Stimulated activated CD8-positive, alpha-beta memory T cell treated with anti-CD3 and anti-CD28 coated beads, Interleukin-15, amount 100 ng/mL, for 1 hour (primary cell): ENCODE measurements around the gene IRF9.
"Not testable (repeated sequence)": the region's sequence is repeated elsewhere in the genome, so short reads cannot be mapped to it uniquely, and the experiment has no call there.

Source experiments
- DNase-seq: peaks from one replicate; pipeline ENCODE4 v3.0.0-alpha.2; 2020; ENCODE audit warnings: low read depth

IRF9 gene

DNA sequence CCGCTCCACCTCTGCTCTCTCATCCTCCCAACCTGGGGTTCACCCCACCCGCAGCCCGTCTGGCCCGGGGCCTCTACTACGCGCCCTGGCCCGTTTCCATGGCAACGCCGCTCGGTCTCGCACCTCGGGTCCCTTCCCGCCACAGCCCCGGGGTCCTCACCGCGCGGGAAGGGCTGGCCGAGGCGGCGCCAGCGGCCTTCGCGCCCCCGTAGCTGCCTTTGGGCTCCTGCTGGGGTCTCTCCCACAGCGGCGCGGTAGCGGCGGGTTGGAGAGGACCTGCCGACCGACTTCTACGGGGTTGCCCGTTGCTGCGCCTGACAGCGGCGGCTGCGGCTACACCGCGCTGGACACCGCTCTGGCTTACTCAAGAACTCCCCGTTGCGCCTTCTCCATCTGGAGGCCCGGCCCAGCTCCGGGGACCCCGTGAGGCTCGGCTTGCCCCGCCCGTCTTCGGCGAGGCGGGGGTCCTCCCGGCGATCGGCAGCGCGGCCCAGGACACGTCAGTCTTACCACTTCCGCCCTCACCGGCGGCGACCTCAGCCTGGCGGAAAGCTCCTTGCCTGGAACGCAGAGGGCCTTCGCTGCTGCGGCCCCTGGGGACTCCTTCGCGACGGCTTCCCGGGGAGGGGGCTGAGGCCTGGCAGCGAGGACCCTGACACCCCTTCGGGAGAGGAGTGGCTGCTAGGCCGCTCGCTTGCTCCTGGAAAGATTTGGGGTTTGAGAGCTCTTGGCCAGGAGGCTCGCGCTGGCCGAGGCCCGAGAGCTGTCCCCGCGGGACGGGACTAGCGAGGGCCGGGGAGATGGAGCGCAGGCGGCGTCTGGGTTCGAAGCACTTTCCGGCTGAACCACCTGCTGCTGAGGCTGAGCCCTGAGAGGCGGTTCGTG lies 34.4 kb downstream of the IRF9 start, which contains the start of gene TM9SF1:
TM9SF1 (minus strand) TSS at position 256 of the 885 bp plus-strand sequence. CDS start 422 bp downstream, outside the sequence.
- peak; percentile 71 for DNase-seq

DNA sequence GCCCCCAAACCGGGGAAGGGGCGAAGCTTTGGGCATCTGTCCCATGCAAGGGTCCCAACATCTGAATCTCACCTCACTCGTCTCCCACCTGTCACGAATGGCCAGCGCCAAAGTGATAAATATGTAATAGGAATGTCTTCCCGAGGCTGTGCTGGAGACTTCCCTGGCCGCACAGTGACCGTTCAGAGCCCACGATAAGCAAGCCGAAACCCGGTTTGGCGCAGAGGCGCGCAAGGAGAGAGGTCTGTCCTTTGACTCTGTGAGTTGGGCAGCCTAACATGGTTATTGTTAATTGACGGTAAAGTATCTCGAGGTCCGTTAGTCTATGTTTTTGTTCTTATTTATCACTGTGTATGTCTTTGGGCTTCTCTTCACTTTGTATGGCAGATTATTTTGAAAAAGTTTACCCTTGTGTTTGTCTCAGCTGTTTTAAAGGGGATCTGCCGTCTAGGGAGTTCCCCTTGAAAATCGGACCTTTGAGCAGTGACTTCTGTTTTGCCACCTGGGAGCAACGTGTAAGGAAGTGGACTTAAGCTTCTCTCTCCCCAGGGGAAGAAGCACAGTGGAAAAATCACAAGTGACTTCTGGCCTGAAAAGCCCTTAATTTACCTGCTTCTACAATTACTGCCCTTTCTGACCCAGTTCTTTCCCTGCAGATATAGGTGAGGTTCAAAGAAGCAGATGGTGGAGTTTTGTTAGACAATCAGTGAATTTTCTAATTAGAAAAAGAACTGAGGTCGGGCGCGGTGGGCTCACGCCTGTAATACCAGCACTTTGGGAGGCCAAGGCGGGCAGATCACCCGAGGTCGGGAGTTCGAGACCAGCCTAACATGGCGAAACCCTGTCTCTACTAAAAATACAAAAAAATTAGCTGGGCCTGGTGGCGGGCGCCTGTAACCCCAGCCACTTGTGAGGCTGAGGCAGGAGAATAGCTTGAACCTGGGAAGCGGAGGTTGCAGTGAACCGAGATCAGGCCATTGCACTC lies 35.3 kb downstream of the IRF9 start:
- DNase-seq = no peak

DNA sequence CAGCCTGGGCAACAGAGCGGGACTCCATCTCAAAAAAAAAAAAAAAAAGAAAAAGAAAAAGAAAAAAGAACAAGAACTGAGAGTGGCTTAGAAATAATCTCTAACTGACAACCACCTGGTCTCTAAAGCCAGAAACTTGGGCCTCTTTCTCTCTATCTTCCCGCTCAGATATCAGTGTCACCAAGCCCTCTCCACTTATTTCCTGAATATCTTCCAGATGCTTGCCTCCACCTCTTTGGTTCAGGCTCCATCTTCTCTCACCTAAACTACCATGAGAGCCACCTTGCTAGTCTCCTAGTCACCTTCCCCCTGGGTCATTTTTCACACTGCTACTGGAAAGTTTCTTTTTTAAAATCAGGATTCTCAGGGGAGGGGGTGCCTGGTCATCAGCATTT lies 36.0 kb downstream of the IRF9 start:
- DNase-seq = no peak

DNA sequence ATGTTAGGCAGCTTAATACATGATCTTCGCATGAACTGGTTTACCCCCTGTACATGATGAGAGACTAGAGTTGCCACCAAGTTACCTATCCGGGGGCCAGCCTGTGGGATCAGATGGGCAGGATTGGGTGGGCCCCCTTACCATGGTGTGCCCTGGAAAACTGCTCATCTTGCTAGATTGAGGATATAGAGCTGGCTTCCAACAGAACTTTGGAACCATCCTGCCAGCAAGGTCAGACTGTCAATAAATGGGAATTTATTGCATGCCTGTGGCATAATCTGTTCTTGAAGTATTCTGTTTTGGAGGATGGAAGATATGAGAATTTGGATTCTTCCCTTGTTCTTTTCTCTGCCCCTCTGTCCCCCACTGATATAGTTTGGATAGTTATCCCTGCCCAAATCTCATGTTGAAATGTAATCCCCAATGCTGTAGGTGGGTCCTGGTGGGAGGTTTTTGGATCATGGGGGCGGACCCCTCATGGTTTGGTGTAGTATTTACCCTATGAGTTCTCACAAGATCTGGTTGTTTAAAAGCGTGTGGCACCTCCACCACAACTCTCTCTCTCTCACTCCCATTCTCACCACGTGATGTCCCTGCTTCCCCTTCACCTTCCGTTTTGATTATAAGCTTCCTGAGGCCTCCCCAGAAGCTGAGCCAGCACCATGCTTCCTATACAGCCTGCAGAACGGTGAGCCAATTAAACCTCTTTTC lies 37.9 kb downstream of the IRF9 start:
- DNase-seq = no peak

DNA sequence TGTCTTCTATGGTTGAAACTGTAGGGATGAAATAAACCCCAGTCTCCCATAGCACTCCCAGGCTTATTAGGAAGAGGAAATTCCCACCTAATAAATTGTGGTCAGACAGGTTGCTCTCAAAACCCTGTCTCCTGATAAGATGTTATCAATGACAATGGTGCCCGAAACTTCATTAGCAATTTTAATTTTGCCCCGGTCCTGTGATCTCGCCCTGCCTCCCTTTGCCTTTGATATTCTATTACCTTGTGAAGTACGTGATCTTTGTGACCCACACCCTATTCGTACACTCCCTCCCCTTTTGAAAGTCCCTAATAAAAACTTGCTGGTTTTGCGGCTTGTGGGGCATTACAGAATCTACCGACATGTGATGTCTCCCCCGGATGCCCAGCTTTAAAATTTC lies 41.5 kb downstream of the IRF9 start:
- DNase-seq = not testable (repeated sequence)

GRCh38 chr14:24203249-24203886 lies 42.3 kb downstream of the IRF9 start:
- not testable (repeated sequence) for DNase-seq

GRCh38 chr14:24204163-24205146 lies 43.4 kb downstream of the IRF9 start:
- DNase-seq = no peak

DNA sequence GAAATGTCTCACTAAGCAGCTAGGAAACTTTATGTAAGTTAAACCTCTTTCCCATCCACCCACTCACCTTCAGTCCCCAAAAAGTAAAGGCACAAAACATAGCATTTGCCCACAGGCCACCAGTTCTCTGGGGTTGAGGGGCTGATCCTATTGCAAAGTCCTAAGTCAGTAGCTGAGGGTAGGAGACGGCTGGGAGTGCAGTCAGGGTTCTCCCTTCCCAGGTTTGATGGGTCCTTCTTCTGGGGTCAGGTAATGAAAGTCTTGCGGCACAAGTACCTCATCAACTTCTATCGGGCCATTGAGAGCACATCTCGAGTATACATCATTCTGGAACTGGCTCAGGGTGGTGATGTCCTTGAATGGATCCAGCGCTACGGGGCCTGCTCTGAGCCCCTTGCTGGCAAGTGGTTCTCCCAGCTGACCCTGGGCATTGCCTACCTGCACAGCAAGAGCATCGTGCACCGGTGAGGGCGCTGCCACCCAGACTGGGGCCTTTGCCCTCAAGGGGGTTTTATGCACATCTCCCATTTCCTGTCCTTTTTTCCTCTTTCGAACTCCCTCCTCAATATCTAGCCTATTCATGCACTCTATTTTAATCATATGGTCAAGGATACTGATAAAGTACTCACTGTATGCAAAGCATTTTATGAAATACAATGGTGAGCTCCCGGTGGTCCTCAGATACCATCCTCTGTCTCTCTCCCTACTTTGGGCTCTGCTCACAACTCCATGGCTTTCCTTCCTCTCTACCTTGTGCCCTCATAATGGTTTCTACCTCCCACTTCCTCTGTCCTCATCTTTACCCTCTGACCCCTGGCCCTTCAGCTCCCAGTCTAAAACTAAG lies 45.4 kb downstream of the IRF9 start:
- no peak for DNase-seq

GRCh38 chr14:24207104-24207551 lies 46.1 kb downstream of the IRF9 start:
- DNase-seq = no peak

GRCh38 chr14:24207625-24208024 lies 46.6 kb downstream of the IRF9 start:
- no peak for DNase-seq

GRCh38 chr14:24211311-24211710 lies 50.2 kb downstream of the IRF9 start:
- DNase-seq = no peak

DNA sequence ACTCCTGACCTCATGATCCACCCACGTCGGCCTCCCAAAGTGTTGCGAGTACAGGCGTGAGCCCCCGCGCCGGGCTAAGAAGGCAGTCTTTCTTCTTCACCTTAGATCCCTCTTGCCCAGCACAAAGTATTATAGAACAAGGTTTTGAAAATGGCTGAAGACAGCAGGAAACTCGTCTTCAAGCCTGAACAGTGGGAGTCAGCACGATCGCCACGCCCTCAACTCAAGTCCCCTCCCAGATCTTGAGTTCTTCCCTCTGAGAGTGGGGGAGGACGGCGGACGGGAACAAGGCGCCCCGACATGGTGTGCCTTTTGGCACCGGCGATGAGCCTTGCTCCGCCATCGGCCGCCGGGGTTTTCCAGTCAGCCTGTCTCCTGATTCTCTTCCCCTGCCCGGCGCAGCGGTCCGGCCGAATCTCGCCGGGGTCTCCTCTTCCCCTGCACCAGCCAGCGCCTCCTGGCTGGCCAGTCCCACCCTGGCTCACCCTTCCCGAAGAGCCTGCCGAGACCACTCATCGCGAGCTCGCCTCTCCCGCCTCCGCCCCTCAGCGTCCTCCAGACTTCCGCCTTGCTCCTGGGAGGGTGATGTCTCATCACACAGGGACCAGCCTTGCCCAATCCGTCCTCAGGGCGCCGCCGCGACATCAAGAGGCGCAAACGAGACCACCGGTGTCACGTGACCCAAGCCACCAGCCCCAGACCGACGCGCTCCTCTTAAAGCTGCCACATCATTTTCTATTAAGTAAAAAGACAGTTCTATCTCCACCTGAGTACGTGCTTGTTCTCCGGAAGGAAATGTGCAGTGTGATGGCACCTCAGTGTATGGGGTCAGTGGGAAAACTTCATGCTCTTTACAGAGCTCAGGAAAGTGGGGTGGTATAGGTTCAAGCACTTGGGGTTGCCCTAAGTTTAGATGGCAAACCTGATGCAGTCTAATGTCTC lies 52.1 kb downstream of the IRF9 start, which contains the start of gene CHMP4A:
CHMP4A (minus strand) TSS at position 565 of the 942 bp plus-strand sequence; CDS start at position 516, 49 bp downstream.
- DNase-seq = peak; percentile 93

DNA sequence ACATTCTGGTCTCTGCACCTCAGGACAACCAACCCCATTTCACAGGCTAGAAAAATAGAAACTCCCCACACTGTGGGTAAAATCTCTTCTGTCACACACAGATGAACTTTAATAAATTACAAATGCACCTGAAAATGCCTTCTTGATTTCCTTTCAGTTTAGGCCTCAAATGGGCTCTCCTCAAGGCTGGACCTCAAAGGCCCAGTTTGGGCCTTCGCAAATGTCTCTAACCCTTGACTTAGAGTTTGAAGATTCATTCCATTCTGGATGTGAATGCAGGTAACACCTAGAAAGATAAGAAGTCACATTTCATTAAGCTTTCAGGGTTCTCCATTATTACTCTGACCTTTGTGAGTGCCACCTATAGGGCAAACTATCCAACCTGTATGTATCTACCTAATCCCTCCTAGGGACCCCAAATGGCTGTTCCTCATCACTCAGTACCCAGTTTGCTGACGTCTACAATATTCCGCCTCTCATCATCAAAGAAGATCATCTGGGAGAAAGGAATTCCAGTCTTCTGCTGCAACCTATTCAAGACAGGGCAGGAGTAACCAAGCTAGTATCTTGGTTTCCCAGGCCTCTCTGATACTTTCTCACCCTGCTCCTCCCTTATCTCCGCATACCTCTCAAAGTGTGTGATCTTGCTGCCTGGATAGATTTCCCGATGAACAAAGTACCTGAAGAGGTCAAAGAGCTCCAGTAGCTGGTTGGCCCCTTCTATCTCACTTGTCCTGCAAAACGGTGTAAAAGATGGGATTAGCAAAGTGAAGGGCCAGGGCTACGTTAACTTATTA lies 53.0 kb downstream of the IRF9 start:
- no peak for DNase-seq

DNA sequence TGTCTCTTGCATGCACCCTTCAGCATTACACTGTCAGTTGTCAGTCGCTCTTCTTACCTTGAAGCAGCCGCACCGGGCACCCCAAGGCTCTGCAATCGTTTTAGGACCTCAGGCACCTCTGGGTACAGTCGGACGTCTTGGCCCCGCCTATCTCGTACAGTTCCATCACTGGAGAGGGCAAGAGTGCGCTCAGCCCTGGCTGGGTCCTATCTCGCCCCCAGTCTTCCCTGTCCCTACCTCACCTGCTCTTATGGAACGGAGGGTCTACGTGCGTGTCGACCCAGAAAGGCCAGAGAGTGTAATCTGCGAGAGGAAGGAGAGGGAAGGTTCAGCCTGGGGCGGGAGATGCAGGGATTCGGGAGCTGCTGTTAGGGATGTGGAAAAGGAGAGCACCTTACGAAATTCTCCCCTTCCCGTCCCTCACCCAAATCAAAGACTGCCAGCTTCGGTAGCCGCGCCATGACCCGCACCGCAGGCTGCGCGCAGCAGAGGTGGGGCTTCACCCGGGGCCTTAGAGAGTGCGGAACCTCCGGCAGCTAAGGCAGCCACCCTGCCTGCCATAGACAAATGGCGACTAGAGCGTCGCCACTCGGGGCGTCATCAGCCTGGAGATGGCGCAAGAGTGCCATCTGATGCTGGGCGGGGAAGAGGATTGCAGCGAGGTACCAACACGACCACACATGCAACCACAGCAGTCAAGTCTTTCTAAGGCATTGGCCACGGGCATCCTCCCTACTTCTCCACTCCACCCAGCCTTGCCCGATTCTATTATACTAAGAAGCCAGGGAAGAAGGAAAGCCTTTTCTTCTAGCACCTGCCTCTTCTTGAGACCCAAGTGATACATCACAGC lies 54.7 kb downstream of the IRF9 start, which contains the start of gene MDP1:
MDP1 (minus strand) TSS at position 572 of the 850 bp plus-strand sequence; CDS start at position 461, 111 bp downstream.
- DNase-seq = peak; percentile 67
